DND-41 (cell line): ENCODE measurements around the gene SLC15A5.

ENCODE experiments used
- ATAC-seq: fragments of 200-7000 bp; cut with Tn5 transposase; 3 replicates; pipeline ENCODE4 v1.9.1; 2021; ENCODE audit warnings: low read depth; ENCODE audit not compliant: insufficient read depth
- DNase-seq: peaks from one replicate; pipeline ENCODE4 v3.0.0-alpha.2; 2020
- H2AFZ ChIP-seq: 2 replicates; pipeline ENCODE4 v1.6.0; 2012; ENCODE audit warnings: low read depth, low read length
- H3K27ac ChIP-seq: 2 replicates; pipeline ENCODE4 v1.5.1; 2012; ENCODE audit warnings: low read length, inconsistent platforms
- H3K27me3 ChIP-seq: fragments of 200-600 bp; sonication (generic); 2 replicates; pipeline ENCODE4 v1.6.0; 2012; ENCODE audit warnings: low read length, mild to moderate bottlenecking, inconsistent platforms; ENCODE audit not compliant: insufficient read depth, poor library complexity
- H3K36me3 ChIP-seq: 2 replicates; pipeline ENCODE4 v1.5.1; 2012; ENCODE audit warnings: low read length, inconsistent platforms; ENCODE audit not compliant: insufficient read depth
- H3K4me1 ChIP-seq: 2 replicates; pipeline ENCODE4 v1.5.1; 2012; ENCODE audit warnings: mild to moderate bottlenecking, low read length; ENCODE audit not compliant: insufficient read depth
- H3K4me2 ChIP-seq: 2 replicates; pipeline ENCODE4 v1.6.0; 2012; ENCODE audit warnings: mild to moderate bottlenecking, moderate library complexity, low read length, inconsistent platforms; ENCODE audit not compliant: insufficient read depth
- H3K4me3 ChIP-seq, 2 experiments: fragments of 200-600 bp in 1 of 2; shearing (Covaris generic) in 1 of 2; 2 replicates each; pipeline ENCODE4 v1.5.1; 2012 to 2016; ENCODE audit warnings: inconsistent platforms in 2 of 2, low read length in 2 of 2, mild to moderate bottlenecking in 2 of 2, low read depth in 1 of 2, moderate library complexity in 1 of 2
- H3K79me2 ChIP-seq: 2 replicates; pipeline ENCODE4 v1.6.0; 2012; ENCODE audit warnings: low read length, inconsistent platforms; ENCODE audit not compliant: insufficient read depth
- H3K9ac ChIP-seq: 2 replicates; pipeline ENCODE4 v1.6.0; 2012; ENCODE audit warnings: low read depth, mild to moderate bottlenecking, inconsistent platforms, low read length, moderate library complexity
- H3K9me3 ChIP-seq: 2 replicates; pipeline ENCODE4 v1.5.1; 2012; ENCODE audit warnings: low read length, moderate library complexity, mild to moderate bottlenecking, inconsistent platforms; ENCODE audit not compliant: insufficient read depth, severe bottlenecking
- H4K20me1 ChIP-seq: 2 replicates; pipeline ENCODE4 v1.6.0; 2012; ENCODE audit warnings: low read length; ENCODE audit not compliant: insufficient read depth
- CTCF ChIP-seq: IDR thresholded peaks from 2 replicates; pipeline ENCODE4 v1.5.1; 2012; ENCODE audit warnings: borderline replicate concordance, low read length, moderate library complexity, mild to moderate bottlenecking; ENCODE audit not compliant: poor library complexity, severe bottlenecking; ENCODE audit errors: extremely low read depth
- EZH2 ChIP-seq: IDR thresholded peaks from 3 replicates; pipeline ENCODE4 v1.6.1; 2012; ENCODE audit warnings: borderline replicate concordance, low read depth, mild to moderate bottlenecking, moderate library complexity, low read length, inconsistent platforms; ENCODE audit not compliant: severe bottlenecking

The SLC15A5 gene

GRCh38 chr12:16324272-16324671 lies 46.8 kb upstream of the SLC15A5 start:
- DNase-seq (no peak), ATAC-seq (no peak)
- Histone ChIP-seq H3K36me3 (no peaks in the 10 kb centered on the region), H4K20me1 (no peaks in the 10 kb centered on the region), H3K4me1 (no peaks in the 10 kb centered on the region), H3K9me3 (no peaks in the 10 kb centered on the region), H3K4me2 (no peak overlapping the region), H3K27ac (no peak overlapping the region), H3K79me2 (no peaks in the 10 kb centered on the region), H2AFZ (no peak overlapping the region), H3K27me3 (no peaks in the 10 kb centered on the region), H3K4me3 (no peak overlapping the region), H3K9ac (no peak overlapping the region)
- TF ChIP-seq CTCF: no peak
- TF ChIP-seq EZH2: no peak

GRCh38 chr12:16323638-16324037 lies 46.2 kb upstream of the SLC15A5 start:
- DNase-seq: no peak
- TF ChIP-seq CTCF: no peak
- TF ChIP-seq EZH2: no peak
- Histone ChIP-seq H2AFZ (no peak overlapping the region), H3K4me3 (no peak overlapping the region), H3K9ac (no peak overlapping the region), H3K9me3 (no peaks in the 10 kb centered on the region), H3K4me1 (no peaks in the 10 kb centered on the region), H3K4me2 (no peak overlapping the region), H3K36me3 (no peaks in the 10 kb centered on the region), H3K27me3 (no peaks in the 10 kb centered on the region), H4K20me1 (no peaks in the 10 kb centered on the region), H3K27ac (no peak overlapping the region), H3K79me2 (no peaks in the 10 kb centered on the region)
- no peak for ATAC-seq

GRCh38 chr12:16323010-16323409 lies 45.5 kb upstream of the SLC15A5 start:
- no peak for DNase-seq
- Histone ChIP-seq H3K36me3 (no peaks in the 10 kb centered on the region), H2AFZ (no peak overlapping the region), H3K9me3 (no peaks in the 10 kb centered on the region), H3K9ac (no peak overlapping the region), H3K27me3 (no peaks in the 10 kb centered on the region), H3K27ac (no peak overlapping the region), H3K4me1 (no peaks in the 10 kb centered on the region), H3K4me3 (no peak overlapping the region), H4K20me1 (no peaks in the 10 kb centered on the region), H3K79me2 (no peaks in the 10 kb centered on the region), H3K4me2 (no peak overlapping the region)
- no peak for TF ChIP-seq CTCF
- no peak for TF ChIP-seq EZH2
- ATAC-seq: no peak

DNA sequence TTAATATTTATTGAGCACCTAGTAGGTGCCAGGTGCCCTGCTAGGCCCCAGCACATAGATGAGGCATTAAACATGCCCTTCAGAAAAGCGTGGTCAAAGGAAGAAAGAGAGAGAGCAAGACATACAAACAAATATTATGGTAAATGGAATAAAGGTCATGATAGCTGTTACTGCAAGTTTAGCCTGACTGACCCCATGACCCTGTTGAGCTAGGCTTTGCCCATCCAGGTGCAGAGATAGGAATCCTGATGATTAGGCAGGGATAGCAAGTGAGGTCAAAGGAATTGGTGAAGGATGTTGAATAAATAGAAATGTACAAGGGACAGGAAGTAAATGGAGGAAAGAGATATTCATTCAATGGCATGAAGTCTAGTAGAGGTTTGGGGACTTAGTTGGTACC lies 33.4 kb upstream of the SLC15A5 start:
- no peaks in the 10 kb centered on the region for H4K20me1 ChIP-seq
- H3K4me3 ChIP-seq: no peak overlapping the region
- TF ChIP-seq CTCF: no peak
- TF ChIP-seq EZH2: no peak
- H3K79me2 ChIP-seq: no peaks in the 10 kb centered on the region
- no peak overlapping the region for H3K4me2 ChIP-seq
- no peak overlapping the region for H3K27ac ChIP-seq
- no peaks in the 10 kb centered on the region for H3K27me3 ChIP-seq
- H3K9ac ChIP-seq: no peak overlapping the region
- H2AFZ ChIP-seq: no peak overlapping the region
- no peaks in the 10 kb centered on the region for H3K4me1 ChIP-seq
- no peaks in the 10 kb centered on the region for H3K9me3 ChIP-seq
- no peaks in the 10 kb centered on the region for H3K36me3 ChIP-seq
- no peak for ATAC-seq
- DNase-seq: no peak
